ENCODE measurements around the gene USP46. TPM values are rescaled to one million over a fixed set of nuclear protein-coding genes. Genes with fewer than 3 reads are reported as not detected.

The USP46 gene
- total RNA-seq, 1 donor from 2014 or later: 12.3 TPM

DNA sequence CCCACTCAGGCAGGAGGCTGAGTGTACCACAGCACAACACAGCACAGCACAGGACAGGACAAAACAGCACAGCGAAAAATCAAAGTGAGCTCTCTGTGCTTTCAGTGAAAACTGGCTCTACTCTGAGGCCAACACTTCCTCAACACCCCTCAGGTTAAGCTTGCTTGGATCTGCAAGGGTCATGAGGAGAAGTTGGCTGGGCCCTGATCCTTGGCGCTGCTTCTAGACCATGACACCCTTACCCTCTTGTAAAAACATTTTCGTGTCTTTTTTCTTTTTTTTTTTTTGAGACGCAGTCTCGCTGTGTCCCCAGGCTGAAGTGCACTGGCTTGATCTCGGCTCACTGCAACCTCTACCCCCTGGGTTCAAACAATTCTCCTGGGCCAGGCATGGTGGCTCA, 25.3 kb downstream of the USP46 start:
- Histone ChIP-seq H3K9me3 (no peaks in the 10 kb centered on the region), H3K4me3 (no peak overlapping the region), H3K36me3 (no peaks in the 10 kb centered on the region), H3K27me3 (ENCODE audit: low read depth) (no peaks in the 10 kb centered on the region), H3K27ac (no peak overlapping the region), H3K4me1 (no peaks in the 10 kb centered on the region)
- TF ChIP-seq CTCF (IDR thresholded peaks at IDR 0.05): no peak
- intact Hi-C loops (cut with DNase I): no loop called here
- DNase-seq: no peak
- no peak for ATAC-seq

GRCh38 chr4:52628974-52629373, 30.1 kb downstream of the USP46 start:
- no peaks in the 10 kb centered on the region for H3K4me1 ChIP-seq
- intact Hi-C loops (cut with DNase I): no loop called here

DNA sequence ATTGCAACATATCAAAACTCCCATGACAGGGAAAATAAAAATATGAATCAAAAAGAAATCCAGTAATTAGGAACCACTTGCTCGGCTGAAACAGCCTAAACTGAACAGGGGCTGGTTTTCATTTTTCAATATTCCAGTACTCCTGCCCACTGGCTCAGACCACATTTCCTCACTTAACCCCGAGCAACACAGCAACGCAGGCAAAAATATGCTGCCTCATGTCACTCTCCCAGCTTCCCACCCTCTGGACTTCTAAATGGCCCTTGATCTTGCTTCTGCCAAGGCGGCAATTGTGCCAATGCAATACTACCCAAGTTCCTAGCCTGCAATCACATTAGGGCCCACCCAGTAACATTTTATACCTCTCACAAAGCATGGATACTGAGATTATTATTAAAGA, 30.6 kb downstream of the USP46 start:
- intact Hi-C loops (cut with DNase I): no loop called here
- no peak for ATAC-seq
- Histone ChIP-seq H3K4me1 (no peaks in the 10 kb centered on the region), H3K9me3 (no peaks in the 10 kb centered on the region), H3K4me3 (no peak overlapping the region), H3K27me3 (ENCODE audit: low read depth) (no peaks in the 10 kb centered on the region), H3K27ac (no peak overlapping the region), H3K36me3 (peaks cover 15% of the 10 kb centered on the region)
- no peak for TF ChIP-seq CTCF (IDR thresholded peaks at IDR 0.05)
- no peak for DNase-seq

More at GRCh38 chr4:52628974-52629373, 30.1 kb downstream of the USP46 start:
- no peak overlapping the region for H3K27ac ChIP-seq
- TF ChIP-seq CTCF (IDR thresholded peaks at IDR 0.05): no peak
- no peak overlapping the region for H3K4me3 ChIP-seq
- peaks cover 15% of the 10 kb centered on the region for H3K36me3 ChIP-seq
- DNase-seq (no peak), ATAC-seq (no peak)
- H3K9me3 ChIP-seq: no peaks in the 10 kb centered on the region
- H3K27me3 ChIP-seq (ENCODE audit: low read depth): no peaks in the 10 kb centered on the region

- H3K4me1 ChIP-seq: no peaks in the 10 kb centered on the region
- H3K27ac ChIP-seq: no peak overlapping the region
- ATAC-seq (no peak), DNase-seq (no peak)
- H3K9me3 ChIP-seq: no peaks in the 10 kb centered on the region
- H3K4me3 ChIP-seq: no peak overlapping the region
- intact Hi-C loops (cut with DNase I): no loop called here
- no peaks in the 10 kb centered on the region for H3K27me3 ChIP-seq (ENCODE audit: low read depth)
- TF ChIP-seq CTCF (IDR thresholded peaks at IDR 0.05): no peak
- H3K36me3 ChIP-seq: peaks cover 15% of the 10 kb centered on the region
Measured at GRCh38 chr4:52627876-52628275, 31.2 kb downstream of the USP46 start.

- Histone ChIP-seq H3K4me1 (no peaks in the 10 kb centered on the region), H3K4me3 (no peak overlapping the region), H3K27ac (no peak overlapping the region), H3K36me3 (peaks cover 15% of the 10 kb centered on the region), H3K9me3 (no peaks in the 10 kb centered on the region), H3K27me3 (ENCODE audit: low read depth) (no peaks in the 10 kb centered on the region)
- no peak for ATAC-seq
- DNase-seq: no peak
- TF ChIP-seq CTCF (IDR thresholded peaks at IDR 0.05): no peak
- intact Hi-C loops (cut with DNase I): no loop called here
Measured at GRCh38 chr4:52625216-52625615, 33.9 kb downstream of the USP46 start.

GRCh38 chr4:52622564-52622963, 36.5 kb downstream of the USP46 start:
- intact Hi-C loops (cut with DNase I): no loop called here
- TF ChIP-seq CTCF (IDR thresholded peaks at IDR 0.05): no peak
- Histone ChIP-seq H3K27ac (no peak overlapping the region), H3K4me3 (no peak overlapping the region), H3K4me1 (no peaks in the 10 kb centered on the region), H3K27me3 (ENCODE audit: low read depth) (no peaks in the 10 kb centered on the region), H3K36me3 (peaks cover 12% of the 10 kb centered on the region), H3K9me3 (no peaks in the 10 kb centered on the region)
- ATAC-seq: no peak
- no peak for DNase-seq
